NCI-H1417 treated with DMSO at 0.1 percent for 48 hours (cell line): ENCODE data around the gene RETN.

Experiments used
- DNase-seq: peaks from one replicate; lab custom pipeline; 2025; lab: John Stamatoyannopoulos, UW

Gene RETN

DNA sequence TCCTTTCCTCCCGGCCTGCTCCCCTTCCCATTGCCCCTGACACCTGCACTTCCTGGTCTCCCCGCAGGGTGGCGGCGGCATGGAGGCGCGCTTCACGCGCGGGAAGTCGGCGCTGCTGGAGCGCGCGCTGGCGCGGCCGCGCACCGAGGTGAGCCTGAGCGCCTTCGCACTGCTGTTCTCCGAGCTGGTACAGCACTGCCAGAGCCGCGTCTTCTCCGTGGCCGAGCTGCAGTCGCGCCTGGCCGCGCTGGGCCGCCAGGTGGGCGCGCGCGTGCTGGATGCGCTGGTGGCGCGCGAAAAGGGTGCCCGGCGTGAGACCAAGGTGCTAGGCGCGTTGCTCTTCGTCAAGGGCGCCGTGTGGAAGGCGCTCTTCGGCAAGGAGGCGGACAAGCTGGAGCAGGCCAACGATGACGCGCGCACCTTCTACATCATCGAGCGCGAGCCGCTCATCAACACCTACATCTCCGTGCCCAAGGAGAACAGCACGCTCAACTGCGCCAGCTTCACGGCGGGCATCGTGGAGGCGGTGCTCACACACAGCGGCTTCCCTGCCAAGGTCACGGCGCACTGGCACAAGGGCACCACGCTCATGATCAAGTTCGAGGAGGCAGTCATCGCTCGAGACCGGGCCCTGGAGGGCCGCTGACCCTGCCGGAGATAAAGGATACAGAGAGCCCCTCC, 13.5 kb downstream of the RETN start:
- no peak for DNase-seq

DNA sequence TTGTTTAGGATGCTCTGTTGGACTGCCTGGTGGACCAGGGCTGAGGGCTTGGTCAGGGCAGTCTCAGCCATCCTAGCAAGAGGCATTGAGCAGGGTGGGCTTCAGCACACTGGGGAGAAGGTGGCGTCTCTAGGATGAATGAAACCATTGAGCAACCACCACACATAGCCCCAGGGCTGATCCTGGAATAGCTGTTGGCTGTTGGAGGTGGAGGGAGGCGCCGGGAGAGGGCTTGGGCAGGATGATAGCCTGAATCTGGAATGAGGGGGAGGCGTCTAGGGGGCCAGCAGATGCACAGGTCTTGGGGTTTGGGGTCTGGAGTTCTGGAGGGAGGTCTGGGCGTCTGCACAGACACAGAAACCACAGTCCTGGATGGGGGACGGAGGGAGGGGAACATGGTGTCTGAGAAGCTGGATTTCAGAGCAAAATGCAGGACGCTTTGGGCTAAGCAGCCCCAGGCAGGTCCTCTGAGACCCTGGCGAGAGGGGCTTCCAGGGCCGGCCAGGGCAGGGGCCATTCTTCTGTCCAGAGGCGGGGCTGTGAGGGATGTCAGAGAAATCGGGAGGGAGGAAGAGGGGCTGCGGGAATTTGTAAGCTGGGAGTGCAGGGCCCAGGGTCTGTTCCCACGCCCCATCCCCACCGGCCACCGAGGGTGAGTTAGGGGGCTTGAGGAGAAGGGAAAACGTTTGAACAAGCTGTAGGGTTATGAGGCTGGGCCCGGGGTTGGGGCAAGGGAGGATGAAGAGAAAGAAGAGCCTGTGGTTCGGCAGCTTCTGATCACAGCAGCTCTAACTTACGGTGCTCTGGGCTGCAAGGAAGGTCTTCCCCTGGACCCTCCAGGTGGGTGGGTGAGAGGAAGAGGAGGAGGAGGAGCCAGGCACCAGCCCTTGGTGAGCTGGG, 16.9 kb downstream of the RETN start:
- no peak for DNase-seq

DNA sequence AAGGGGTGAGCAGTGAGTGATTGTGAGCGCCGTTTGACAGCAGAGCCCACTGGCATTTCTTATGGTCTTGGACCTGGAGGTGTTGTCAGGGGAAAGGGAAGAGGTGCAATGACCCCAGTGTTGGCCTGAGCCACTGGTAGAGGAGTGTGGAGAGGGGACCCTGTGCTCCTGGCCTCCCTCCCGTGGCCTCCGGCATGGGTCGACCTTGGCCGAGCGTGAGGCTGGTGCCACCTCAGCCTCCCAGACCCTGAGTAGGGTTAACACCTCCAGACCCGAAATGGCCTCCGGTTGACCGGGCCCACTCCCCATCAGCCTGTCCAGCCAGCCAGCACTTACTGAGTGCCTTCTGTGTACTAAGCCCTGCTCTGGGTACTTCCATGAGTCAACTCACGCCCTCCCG, 18.3 kb downstream of the RETN start:
- DNase-seq, result no peak

DNA sequence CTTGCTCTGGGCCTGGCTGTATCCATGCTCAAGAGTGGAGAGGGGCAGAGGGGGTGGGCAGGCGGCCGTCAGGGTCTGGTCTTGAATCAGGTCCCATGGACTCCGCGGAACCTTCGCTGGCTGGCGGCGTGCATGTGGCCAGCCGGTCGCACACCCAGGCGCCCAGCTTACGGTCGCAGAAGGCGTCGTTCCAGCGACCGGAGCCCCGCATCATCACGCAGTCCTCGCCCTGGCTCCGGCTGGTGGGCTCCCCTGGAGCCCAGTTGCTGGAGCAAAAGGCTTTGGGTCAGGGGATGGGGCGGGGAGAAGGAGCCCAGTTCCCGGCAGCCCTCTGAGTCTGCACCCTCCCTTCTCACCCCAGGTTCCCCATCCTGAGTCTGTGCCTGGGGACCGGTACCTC, 20.3 kb downstream of the RETN start:
- DNase-seq, result no peak

DNA sequence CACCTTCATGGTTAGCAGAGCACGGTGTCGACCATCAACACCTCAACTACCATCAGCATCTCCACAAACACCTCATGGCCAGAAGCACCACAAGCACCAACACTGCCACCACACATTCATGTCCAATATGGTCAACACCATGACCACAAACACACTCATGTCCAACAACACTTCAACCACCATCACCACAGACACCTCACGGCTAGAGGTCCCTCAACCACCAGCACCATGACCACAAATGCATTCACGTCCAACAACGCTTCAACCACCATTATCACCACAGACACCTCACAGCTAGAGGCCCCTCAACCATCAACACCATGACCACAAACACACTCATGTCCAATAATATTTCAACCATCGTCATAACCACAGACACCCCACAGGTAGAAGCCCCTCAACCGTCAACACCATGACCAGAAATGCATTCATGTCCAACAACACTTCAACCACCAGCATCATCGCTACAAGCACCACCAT, 22.0 kb downstream of the RETN start:
- DNase-seq, result no peak

DNA sequence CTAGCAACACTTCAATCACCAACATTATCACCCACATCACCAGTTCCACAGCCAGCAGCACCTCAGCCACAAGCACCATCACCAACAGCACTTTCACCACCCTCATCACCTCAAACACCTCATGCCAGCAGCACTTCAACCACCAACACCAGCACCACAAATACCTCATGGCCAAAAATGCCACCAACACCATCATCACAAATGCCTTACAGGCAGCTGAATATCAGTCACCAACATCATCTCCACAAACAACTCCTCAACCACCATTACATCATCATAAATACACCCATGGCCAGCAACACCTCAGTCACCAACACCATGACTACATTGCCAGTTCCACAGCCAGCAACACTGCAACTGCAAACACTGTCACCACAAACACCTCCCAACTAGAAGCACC, 22.6 kb downstream of the RETN start:
- no peak for DNase-seq

DNA sequence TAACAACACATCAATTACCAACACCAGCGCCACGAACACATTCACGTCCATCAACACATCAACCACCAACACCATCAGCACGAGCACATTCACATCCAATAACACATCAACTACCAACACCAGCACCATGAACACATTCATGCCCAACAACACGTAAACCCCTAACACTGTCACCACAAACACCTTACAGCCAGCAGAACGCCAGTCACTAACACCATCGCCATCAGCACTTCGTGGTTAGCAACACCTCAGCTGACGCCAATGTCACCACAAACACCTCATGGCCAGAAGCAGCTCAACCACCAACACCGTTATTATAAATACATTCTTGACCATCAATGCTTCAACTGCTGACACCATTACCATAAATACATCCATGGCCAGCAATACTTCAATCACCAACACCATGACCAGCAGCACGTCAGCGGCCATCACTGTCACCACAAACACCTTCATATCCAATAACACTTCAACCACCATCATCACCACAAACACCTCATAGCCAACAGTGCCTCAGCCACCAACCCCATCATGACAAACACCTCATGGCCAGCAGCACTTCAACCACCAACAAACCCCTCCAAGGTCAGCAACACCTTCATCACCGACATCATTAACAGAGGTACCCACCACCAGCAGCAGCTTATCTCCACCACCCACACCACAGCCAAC, 23.7 kb downstream of the RETN start:
- no peak for DNase-seq

DNA sequence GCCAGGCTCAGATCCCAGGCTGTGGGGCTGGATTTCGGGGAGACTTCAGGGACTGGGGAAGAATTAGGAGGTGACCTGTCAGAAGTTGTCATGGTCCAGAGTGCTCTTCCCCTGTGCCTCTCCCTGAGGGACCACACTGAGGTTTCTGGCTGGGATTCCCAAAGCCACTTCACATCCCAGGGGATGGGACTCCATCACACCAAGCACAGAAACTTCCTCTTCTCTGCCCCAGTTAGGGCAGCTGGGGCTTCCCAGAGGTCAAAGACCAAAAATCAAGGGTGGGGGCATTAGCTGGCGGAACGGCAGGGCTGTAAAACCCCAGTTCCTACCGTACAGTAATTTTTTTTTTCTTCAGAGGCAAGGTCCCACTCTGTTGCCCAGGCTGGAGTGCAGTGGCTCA, 25.6 kb downstream of the RETN start:
- no peak for DNase-seq

DNA sequence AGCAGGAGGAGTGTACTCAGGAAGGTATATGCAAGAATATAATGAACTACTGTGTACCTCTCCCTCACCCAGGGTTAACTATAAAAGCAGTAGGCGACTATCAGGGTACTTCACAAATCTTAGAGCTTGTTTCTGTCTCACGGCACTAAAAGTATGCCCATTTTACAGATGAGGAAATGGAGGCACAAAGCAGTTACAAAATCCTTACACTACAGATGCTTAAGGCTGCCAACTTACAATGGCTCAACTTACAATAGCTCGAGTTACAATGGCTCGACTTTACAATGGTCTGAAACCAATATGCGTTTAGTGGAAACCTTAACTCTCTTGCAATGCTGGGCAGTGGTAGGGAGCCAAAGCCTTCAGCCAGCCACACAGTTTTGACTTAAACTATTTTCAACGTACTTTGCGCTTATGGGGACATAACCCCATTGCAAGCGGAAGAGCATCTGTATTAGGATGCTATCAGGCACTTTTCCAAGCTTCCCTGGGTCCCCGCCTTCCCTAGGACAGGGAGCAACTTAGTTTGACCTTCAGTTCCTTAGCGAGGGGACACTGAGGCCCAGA, 29.0 kb downstream of the RETN start:
- no peak for DNase-seq

DNA sequence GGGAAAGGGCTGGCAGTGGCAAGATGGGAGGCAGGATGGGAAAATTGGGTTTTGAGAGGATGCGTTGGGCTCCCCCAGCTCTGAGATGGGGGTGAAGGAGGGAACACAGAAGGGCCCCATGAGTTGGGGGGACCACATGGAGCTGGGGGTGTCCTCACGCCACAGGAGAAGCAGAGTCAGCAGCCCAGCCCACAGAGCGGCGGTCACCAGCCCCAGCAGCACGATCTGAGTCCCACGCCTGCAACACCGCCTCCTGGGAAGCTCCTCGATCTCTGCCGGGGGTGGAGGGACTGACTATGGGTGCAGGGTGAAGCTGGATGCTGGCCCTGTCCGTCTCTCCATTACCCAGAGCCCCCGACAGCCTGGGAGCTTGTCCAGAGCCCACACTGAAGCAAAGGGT, 29.7 kb downstream of the RETN start:
- no peak for DNase-seq

DNA sequence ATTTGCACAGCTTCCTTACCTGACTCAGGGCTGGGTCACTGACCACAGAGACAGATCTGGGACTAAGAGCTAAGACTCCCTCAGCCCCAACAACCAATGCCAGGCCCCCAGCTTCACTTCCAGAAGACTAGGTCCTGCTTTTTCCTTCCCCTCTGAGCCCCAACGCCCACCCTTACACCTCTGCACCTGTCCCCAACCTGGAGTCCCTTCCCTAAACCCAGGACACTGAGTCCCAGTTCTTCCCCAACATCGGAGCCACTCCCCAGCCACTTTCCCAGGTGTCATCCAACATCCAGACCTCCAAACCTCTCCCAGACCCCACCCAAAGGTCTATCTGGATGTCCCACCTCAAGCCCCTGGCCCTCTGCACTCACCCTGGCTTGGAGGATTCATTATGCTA, 30.2 kb downstream of the RETN start:
- DNase-seq, result no peak

DNA sequence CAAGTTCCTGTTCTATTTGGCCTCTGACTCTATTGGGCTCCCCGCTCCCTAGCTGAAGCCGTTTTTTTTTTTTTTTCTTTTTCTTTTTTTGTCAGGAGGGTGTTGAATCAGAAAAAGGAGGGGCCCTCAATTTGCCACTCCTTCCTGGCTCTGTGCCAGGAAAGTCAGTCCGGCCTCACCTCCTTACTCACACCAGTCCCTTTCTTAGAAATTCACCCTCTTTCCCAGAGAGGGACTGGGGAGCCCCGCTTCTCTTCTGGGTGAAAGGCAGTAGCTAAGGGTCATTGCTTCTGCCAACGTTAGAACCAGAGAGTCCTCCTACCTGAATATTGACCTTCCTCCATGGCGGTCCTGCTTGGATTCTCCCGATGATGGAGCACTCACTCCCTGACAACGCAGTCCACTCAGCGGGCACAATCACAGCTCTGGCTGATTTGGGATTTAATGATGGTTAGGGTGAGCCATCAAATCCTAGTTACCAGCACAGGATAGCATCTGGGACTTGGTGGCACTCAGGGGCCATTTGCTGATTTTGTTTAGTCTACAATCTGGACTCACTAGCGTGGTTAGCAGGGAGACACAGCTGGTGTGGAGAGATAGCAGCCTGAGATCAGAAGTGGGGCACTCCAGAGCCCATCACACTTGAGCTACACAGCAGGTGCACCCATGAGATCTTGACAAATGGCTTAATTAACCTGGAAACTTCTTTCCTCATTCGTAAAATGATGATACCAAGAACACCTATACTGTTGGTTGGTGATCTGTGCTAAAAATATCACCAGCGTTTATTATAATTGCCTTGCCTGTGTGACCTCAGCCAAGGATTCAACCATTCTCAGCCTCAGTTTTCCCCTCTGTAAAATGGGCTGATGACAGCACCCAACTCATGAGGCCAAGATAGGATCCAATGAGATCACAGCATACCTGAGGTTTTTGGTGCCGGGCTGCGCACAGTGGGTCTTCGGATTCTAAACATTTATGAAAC, 30.9 kb downstream of the RETN start:
- no peak for DNase-seq

DNA sequence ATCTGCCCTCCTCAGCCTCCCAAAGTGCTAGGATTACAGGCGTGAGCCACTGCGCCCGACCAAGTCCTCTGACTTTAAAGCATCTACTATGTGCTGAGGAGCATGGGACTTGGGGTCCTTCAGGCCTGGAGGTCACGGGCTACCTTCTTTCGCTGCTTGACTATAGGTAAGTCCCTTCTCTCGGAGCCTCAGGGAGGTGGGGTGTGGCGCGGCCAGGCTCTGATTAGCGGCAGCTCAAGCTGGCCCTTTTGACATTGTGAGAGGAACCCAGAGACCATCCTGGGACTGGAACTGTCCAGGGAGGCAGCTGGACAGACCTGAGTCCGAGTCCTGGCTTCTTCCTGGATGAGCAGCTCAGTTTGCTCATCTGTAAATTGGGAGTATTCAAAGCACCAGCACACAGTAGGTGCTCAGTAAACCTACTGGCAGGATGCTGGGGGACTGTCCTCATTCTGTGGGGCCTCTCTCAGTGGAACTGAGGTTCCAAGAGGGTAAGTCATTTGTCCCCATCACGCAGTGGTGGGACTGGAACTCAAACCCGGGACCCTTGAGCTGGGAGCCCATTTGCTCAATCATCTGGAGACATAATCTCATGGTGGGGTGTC, 32.3 kb downstream of the RETN start:
- DNase-seq, result no peak

DNA sequence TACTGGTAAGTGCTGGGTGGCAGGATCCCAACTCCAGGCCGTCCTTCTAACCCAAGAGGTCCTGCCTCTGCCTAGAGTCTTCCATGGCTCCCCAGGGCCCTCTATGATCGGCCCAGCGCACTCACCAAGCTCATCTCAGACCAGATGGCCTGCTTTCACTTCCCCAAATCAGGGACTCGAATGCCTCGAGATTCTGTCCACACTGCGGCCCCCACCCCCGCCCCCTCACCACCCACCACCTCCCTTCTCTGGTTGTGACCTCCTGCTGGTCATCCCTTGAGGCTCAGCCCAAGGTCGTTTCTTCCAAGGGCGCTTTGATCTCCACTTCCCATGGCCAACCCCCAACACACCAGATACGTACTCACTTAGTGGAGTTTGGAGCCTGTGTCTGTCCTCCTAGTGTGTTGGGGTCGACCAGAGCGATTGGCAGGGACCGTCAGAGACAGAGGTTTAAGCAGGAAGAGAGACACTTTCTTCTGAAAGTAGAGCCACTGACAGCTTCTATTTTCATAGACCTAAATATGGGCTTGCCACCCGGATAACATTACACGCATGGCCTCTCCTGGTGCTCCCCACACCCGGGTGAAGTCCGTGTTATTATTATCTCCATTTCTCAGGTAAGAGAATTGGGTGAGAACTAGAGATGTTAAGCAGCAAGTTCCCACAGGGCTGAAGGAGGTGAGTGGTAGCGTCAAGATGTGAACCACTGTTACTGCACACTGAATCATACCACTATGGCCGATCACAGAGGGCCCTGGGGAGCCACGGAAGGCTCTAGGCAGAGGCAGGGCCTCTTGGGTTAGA, 33.0 kb downstream of the RETN start, which contains the start of gene FCER2:
FCER2 (minus strand) TSS at position 478 of the 804 bp plus-strand sequence. CDS start 2,371 bp downstream, outside the sequence.
- no peak for DNase-seq

DNA sequence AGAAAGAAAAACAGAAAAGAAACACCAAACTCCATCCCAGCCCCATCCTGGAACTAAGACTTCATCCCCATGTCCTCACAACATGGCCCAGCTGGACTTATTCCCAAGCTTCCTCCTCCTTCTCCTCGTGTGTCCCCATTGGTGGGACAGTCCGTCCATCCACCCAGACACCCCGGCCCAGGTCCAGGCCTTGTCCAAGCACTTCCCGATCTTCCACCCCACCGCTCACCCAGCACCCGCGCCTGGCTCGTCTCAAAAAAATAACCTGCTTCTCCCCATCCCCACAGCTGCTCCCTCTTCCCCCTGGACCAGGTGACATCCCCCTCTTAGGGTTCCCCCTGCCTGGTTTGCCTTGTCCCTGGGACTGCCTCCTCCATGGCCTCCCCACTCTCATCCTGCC, 34.5 kb downstream of the RETN start:
- no peak for DNase-seq

DNA sequence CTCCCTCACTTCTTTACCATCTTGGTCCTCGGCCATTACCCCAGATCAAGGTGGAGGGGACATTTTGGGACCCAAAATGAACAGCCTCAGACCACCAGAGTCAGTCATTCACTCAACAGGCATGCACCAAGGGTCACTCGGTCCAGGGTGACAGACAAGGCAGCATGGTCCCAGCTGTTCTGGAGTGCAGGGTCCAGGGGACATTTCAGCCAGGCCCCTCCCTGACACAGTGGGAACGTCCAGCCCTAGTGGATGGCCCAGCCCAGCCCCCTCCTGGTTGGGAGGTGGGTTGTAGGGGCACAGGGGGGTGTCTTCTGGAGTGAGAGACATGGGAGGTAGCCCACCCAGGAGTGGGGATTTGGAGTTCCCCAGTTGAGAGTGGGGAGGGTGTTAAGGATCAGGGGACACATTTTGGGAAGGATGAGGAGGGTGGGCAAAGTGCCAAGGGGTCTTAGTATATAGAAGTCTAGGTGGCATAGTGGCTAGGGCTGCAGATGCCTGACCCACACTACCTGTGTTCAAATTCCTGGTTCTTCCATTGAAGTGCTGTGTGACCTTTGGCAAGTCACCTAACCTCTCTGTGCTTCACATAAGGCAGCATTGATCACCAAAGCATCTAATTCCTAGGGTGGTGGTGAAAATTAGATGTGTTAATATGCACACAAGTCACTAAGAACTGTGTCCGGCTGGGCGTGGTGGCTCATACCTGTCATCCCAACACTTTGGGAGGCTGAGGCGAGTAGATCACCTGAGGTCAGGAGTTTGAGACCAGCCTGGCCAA, 35.6 kb downstream of the RETN start:
- no peak for DNase-seq

DNA sequence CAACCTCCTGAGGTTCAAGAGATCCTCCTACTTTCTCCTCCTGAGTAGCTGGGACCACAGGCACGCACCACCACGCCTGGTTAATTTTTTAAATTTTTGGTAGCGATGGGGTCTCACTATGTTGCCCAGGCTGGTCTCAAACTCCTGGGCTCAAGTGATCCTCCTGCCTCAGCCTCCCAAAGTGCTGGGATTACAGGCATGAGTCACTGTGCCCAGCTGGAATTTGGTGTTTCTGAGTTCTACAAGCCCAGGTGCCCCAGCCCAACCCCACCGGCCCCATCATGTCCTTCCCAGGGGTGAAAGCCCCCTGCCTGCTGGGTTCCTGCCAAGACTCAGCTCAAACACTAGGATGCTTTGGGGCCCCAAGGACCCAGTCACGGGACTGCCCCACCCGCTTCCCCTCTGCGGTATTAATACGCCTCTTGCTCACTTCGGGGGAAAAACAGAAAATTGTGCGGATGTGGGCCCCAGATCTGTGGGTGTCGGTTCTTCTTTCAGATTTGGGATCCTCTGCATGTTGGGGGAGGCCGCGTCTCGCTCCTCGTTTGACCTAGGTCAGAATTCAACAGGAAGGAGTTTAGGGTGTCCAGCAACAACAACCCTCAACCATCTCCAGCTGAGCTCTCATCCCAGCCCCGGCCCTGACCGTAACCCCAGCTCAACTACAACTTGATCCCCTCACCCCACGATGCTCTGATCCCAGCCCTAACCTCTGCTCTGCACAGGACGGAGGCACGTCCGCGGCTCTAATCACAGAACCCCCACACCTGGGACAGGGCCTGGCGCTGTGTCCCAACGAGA, 36.7 kb downstream of the RETN start:
- no peak for DNase-seq
